ENCODE measurements around the gene SOX6. TPM values are rescaled to one million over a fixed set of nuclear protein-coding genes. Genes with fewer than 3 reads are reported as not detected.

The SOX6 gene
- total RNA-seq, 1 donor from 2014 or later: 1.4 TPM

GRCh38 chr11:16136792-16137390 lies 219.5 kb downstream of the SOX6 start:
- TF ChIP-seq CTCF (IDR thresholded peaks at IDR 0.05; ENCODE audit: partially characterized antibody, unreplicated experiment): no peak
- no peaks in the 10 kb centered on the region for H3K4me1 Mint-ChIP-seq (ENCODE audit: low read depth, unreplicated experiment)

GRCh38 chr11:16133867-16134266 lies 222.5 kb downstream of the SOX6 start:
- TF ChIP-seq CTCF (IDR thresholded peaks at IDR 0.05; ENCODE audit: partially characterized antibody, unreplicated experiment): no peak
- Mint-ChIP-seq H3K9me3 (ENCODE audit: unreplicated experiment) (peaks cover 1% of the 10 kb centered on the region), H3K36me3 (ENCODE audit: unreplicated experiment) (peaks cover 9% of the 10 kb centered on the region), H3K4me3 (ENCODE audit: unreplicated experiment) (no peak overlapping the region), H3K27ac (ENCODE audit: unreplicated experiment) (no peak overlapping the region), H3K27me3 (ENCODE audit: unreplicated experiment) (peaks cover 2% of the 10 kb centered on the region), H3K4me1 (ENCODE audit: low read depth, unreplicated experiment) (no peaks in the 10 kb centered on the region)
- no peak for DNase-seq

More at GRCh38 chr11:16136792-16137390, 219.5 kb downstream of the SOX6 start:
- H3K27me3 Mint-ChIP-seq (ENCODE audit: unreplicated experiment): peaks cover 2% of the 10 kb centered on the region
- no peaks in the 10 kb centered on the region for H3K9me3 Mint-ChIP-seq (ENCODE audit: unreplicated experiment)
- peaks cover 9% of the 10 kb centered on the region for H3K36me3 Mint-ChIP-seq (ENCODE audit: unreplicated experiment)
- no peak for DNase-seq
- H3K4me3 Mint-ChIP-seq (ENCODE audit: unreplicated experiment): no peak overlapping the region
- no peak overlapping the region for H3K27ac Mint-ChIP-seq (ENCODE audit: unreplicated experiment)

- H3K36me3 Mint-ChIP-seq (ENCODE audit: unreplicated experiment): no peaks in the 10 kb centered on the region
- peaks cover 1% of the 10 kb centered on the region for H3K9me3 Mint-ChIP-seq (ENCODE audit: unreplicated experiment)
- TF ChIP-seq CTCF (IDR thresholded peaks at IDR 0.05; ENCODE audit: partially characterized antibody, unreplicated experiment): no peak
- H3K27ac Mint-ChIP-seq (ENCODE audit: unreplicated experiment): no peak overlapping the region
- peaks cover 2% of the 10 kb centered on the region for H3K27me3 Mint-ChIP-seq (ENCODE audit: unreplicated experiment)
- no peak overlapping the region for H3K4me3 Mint-ChIP-seq (ENCODE audit: unreplicated experiment)
- DNase-seq: no peak
- H3K4me1 Mint-ChIP-seq (ENCODE audit: low read depth, unreplicated experiment): no peaks in the 10 kb centered on the region
Observed at GRCh38 chr11:16127732-16128131, 228.6 kb downstream of the SOX6 start.

- no peaks in the 10 kb centered on the region for H3K36me3 Mint-ChIP-seq (ENCODE audit: unreplicated experiment)
- DNase-seq: no peak
- no peak for TF ChIP-seq CTCF (IDR thresholded peaks at IDR 0.05; ENCODE audit: partially characterized antibody, unreplicated experiment)
- H3K27ac Mint-ChIP-seq (ENCODE audit: unreplicated experiment): no peak overlapping the region
- no peaks in the 10 kb centered on the region for H3K4me1 Mint-ChIP-seq (ENCODE audit: low read depth, unreplicated experiment)
- no peaks in the 10 kb centered on the region for H3K27me3 Mint-ChIP-seq (ENCODE audit: unreplicated experiment)
- peaks cover 1% of the 10 kb centered on the region for H3K9me3 Mint-ChIP-seq (ENCODE audit: unreplicated experiment)
- H3K4me3 Mint-ChIP-seq (ENCODE audit: unreplicated experiment): no peak overlapping the region
Observed at GRCh38 chr11:16126362-16126761, 230.0 kb downstream of the SOX6 start.

- H3K4me1 Mint-ChIP-seq (ENCODE audit: low read depth, unreplicated experiment): no peaks in the 10 kb centered on the region
- no peak overlapping the region for H3K4me3 Mint-ChIP-seq (ENCODE audit: unreplicated experiment)
- no peak overlapping the region for H3K27ac Mint-ChIP-seq (ENCODE audit: unreplicated experiment)
- no peaks in the 10 kb centered on the region for H3K27me3 Mint-ChIP-seq (ENCODE audit: unreplicated experiment)
- H3K9me3 Mint-ChIP-seq (ENCODE audit: unreplicated experiment): no peaks in the 10 kb centered on the region
- TF ChIP-seq CTCF (IDR thresholded peaks at IDR 0.05; ENCODE audit: partially characterized antibody, unreplicated experiment): no peak
- H3K36me3 Mint-ChIP-seq (ENCODE audit: unreplicated experiment): no peaks in the 10 kb centered on the region
- DNase-seq: no peak
Observed at GRCh38 chr11:16125796-16126195, 230.6 kb downstream of the SOX6 start.
